MCF 10A (cell line): ENCODE data around the gene MPL. TPM values are rescaled to one million over a fixed set of nuclear protein-coding genes. Genes with fewer than 3 reads are reported as not detected.

Source experiments
- BruUV-seq: library from RNA; stranded (reverse); fragments of 400-500 nt; replicated peaks from 2 replicates; lab custom pipeline; 2021; lab: Mats Ljungman, UMichigan
- CTCF ChIA-PET: fragments of 300-600 bp; sonication (Branson Sonifier 250); formaldehyde crosslinking; extraction: SDS; loops from one replicate; lab custom pipeline; 2021; ENCODE audit warnings: antibody characterized with exemption, inconsistent platforms; lab: Yijun Ruan, JAX
- POLR2A ChIA-PET: fragments of 300-600, 350-650 bp; sonication (Branson Sonifier 250); formaldehyde crosslinking; extraction: SDS; loops from one replicate; lab custom pipeline; 2020; ENCODE audit warnings: antibody characterized with exemption, inconsistent platforms; lab: Yijun Ruan, JAX
- DNase-seq: peaks from one replicate; pipeline ENCODE4 v3.0.0-alpha.2; 2018; ENCODE audit not compliant: unreplicated experiment
- H3K27ac Mint-ChIP-seq: one replicate; pipeline ENCODE4 v1.8.0; 2022; ENCODE audit warnings: mild to moderate bottlenecking, low read depth, mixed read lengths; ENCODE audit not compliant: unreplicated experiment
- H3K27me3 Mint-ChIP-seq: one replicate; pipeline ENCODE4 v1.8.0; 2022; ENCODE audit warnings: mixed read lengths; ENCODE audit not compliant: insufficient read depth, unreplicated experiment
- H3K36me3 Mint-ChIP-seq: one replicate; pipeline ENCODE4 v1.8.0; 2022; ENCODE audit warnings: mild to moderate bottlenecking, moderate library complexity, mixed read lengths; ENCODE audit not compliant: insufficient read depth, unreplicated experiment
- H3K4me1 Mint-ChIP-seq: one replicate; pipeline ENCODE4 v1.8.0; 2022; ENCODE audit warnings: mixed read lengths; ENCODE audit not compliant: insufficient read depth, unreplicated experiment
- H3K4me3 Mint-ChIP-seq: one replicate; pipeline ENCODE4 v1.8.0; 2022; ENCODE audit warnings: mild to moderate bottlenecking, moderate library complexity, mixed read lengths; ENCODE audit not compliant: unreplicated experiment
- H3K9me3 Mint-ChIP-seq: one replicate; pipeline ENCODE4 v1.8.0; 2022; ENCODE audit warnings: mixed read lengths; ENCODE audit not compliant: unreplicated experiment
- CTCF ChIP-seq: fragments of 200-600 bp; IDR thresholded peaks from one replicate; pipeline ENCODE4 v1.8.0; 2022; ENCODE audit warnings: antibody characterized with exemption, mild to moderate bottlenecking; ENCODE audit not compliant: unreplicated experiment
- intact Hi-C: fragments of 100-400 bp; cut with micrococcal nuclease; formaldehyde crosslinking; loops from 2 replicates; pipeline ENCODE4 v1.14.1; 2022
- total RNA-seq: library from RNA; stranded (reverse); gene quantifications from 2 replicates; pipeline ENCODE4 v1.2.3, GENCODE V29; 2022

Gene MPL
- total RNA-seq, 1 experiment from 2014 or later = not detected

- Mint-ChIP-seq H3K27me3 (peaks cover 24% of the 10 kb centered on the region), H3K4me1 (peaks cover 6% of the 10 kb centered on the region), H3K9me3 (no peaks in the 10 kb centered on the region), H3K27ac (no peak overlapping the region), H3K4me3 (no peak overlapping the region), H3K36me3 (no peaks in the 10 kb centered on the region)
- no peak for TF ChIP-seq CTCF
- intact Hi-C loops = no loop called here
- ChIA-PET POLR2A (interaction anchor here (0.8 kb wide), 1 partner anchor 12 kb away, joined by 3 read pairs; no protein-coding TSS in a partner anchor), CTCF (interaction anchor here (0.7 to 0.9 kb wide), 2 partner anchors 18 to 137 kb away, joined by 3 read pairs; partner anchors contain the start of gene C1orf210)
- no TSS peak for BruUV-seq
- no peak for DNase-seq
Observed at GRCh38 chr1:43303471-43304313, 33.9 kb upstream of the MPL start.

- intact Hi-C loops = no loop called here
- H3K27ac Mint-ChIP-seq = no peak overlapping the region
- no peaks in the 10 kb centered on the region for H3K9me3 Mint-ChIP-seq
- CTCF ChIA-PET = interaction anchor here (0.7 kb wide), 1 partner anchor 136 kb away, joined by 3 read pairs; no protein-coding TSS in a partner anchor
- no peak overlapping the region for H3K4me3 Mint-ChIP-seq
- BruUV-seq = no TSS peak
- POLR2A ChIA-PET = no interaction called here
- no peak for TF ChIP-seq CTCF
- peaks cover 6% of the 10 kb centered on the region for H3K4me1 Mint-ChIP-seq
- peaks cover 24% of the 10 kb centered on the region for H3K27me3 Mint-ChIP-seq
- no peak for DNase-seq
- H3K36me3 Mint-ChIP-seq = no peaks in the 10 kb centered on the region
Observed at GRCh38 chr1:43304314-43304681, 33.3 kb upstream of the MPL start.

DNA sequence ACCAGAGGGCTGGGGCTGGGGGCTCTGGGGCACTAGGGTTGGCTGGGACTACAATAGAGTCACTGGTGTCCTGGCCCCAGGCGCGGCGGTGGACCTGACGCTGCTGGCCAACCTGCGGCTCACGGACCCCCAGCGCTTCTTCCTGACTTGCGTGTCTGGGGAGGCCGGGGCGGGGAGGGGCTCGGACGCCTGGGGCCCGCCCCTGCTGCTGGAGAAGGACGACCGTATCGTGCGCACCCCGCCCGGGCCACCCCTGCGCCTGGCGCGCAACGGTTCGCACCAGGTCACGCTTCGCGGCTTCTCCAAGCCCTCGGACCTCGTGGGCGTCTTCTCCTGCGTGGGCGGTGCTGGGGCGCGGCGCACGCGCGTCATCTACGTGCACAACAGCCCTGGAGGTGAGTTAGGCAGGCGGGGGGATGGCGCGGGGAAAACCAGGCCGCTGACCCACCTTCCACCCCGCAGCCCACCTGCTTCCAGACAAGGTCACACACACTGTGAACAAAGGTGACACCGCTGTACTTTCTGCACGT, 32.8 kb upstream of the MPL start:
- Mint-ChIP-seq H3K4me3 (no peak overlapping the region), H3K27ac (no peak overlapping the region), H3K4me1 (peaks cover 6% of the 10 kb centered on the region), H3K36me3 (no peaks in the 10 kb centered on the region), H3K27me3 (peaks cover 24% of the 10 kb centered on the region), H3K9me3 (no peaks in the 10 kb centered on the region)
- intact Hi-C loops = no loop called here
- ChIA-PET POLR2A (no interaction called here), CTCF (no interaction called here)
- no peak for TF ChIP-seq CTCF
- no peak for DNase-seq
- BruUV-seq = no TSS peak

GRCh38 chr1:43305461-43305860, 32.2 kb upstream of the MPL start:
- H3K36me3 Mint-ChIP-seq = no peaks in the 10 kb centered on the region
- intact Hi-C loops = no loop called here
- no TSS peak for BruUV-seq
- H3K9me3 Mint-ChIP-seq = no peaks in the 10 kb centered on the region
- H3K4me1 Mint-ChIP-seq = peaks cover 6% of the 10 kb centered on the region
- no peak for DNase-seq
- ChIA-PET CTCF (interaction anchor here (0.5 kb wide), 1 partner anchor 9 kb away, joined by 3 read pairs; no protein-coding TSS in a partner anchor), POLR2A (no interaction called here)
- peaks cover 24% of the 10 kb centered on the region for H3K27me3 Mint-ChIP-seq
- TF ChIP-seq CTCF = no peak
- H3K27ac Mint-ChIP-seq = no peak overlapping the region
- H3K4me3 Mint-ChIP-seq = no peak overlapping the region
